Esophagus squamous epithelium (tissue), 4 donors: ENCODE measurements around the gene VSTM2L.

Experiments used
- POLR2A ChIP-seq, 4 donors: fragments of 450-650 bp; IDR thresholded peaks; one replicate each; pipeline ENCODE4 v1.6.1; 2017; ENCODE audit warnings: antibody characterized with exemption in 4 of 4, mild to moderate bottlenecking in 4 of 4, moderate library complexity in 3 of 4
- TF ChIP-seq, protein P1 (sequence below), 6 experiments: fragments of 450-650 bp in 4 of 6; fragments of 200-600 bp in 2 of 6; sonication (generic) in 2 of 6; IDR thresholded peaks; one replicate each; pipeline ENCODE4 v1.5.1; 2016 to 2019; ENCODE audit warnings: antibody characterized with exemption in 6 of 6, mild to moderate bottlenecking in 4 of 6, moderate library complexity in 4 of 6

DNA sequence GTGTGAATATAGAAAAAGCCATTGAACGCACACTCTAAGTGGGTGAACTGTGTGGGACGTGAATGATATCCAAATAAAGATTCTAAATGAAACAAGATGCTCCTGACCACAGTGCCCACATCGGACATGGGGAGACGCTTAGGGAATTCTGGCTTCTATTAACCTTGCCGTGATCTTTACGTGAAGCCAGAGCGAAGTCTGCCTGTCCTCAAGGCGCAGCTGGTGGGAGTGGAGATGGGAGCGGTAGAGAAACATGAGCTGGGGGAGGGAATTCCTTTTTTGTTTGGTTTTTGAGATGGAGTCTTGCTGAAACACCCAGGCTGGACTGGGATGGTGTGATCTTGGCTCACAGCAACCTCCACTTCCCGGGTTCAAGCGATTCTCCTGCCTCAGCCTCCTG is 46.0 kb downstream of the VSTM2L start:
- TF ChIP-seq, protein P1, sequence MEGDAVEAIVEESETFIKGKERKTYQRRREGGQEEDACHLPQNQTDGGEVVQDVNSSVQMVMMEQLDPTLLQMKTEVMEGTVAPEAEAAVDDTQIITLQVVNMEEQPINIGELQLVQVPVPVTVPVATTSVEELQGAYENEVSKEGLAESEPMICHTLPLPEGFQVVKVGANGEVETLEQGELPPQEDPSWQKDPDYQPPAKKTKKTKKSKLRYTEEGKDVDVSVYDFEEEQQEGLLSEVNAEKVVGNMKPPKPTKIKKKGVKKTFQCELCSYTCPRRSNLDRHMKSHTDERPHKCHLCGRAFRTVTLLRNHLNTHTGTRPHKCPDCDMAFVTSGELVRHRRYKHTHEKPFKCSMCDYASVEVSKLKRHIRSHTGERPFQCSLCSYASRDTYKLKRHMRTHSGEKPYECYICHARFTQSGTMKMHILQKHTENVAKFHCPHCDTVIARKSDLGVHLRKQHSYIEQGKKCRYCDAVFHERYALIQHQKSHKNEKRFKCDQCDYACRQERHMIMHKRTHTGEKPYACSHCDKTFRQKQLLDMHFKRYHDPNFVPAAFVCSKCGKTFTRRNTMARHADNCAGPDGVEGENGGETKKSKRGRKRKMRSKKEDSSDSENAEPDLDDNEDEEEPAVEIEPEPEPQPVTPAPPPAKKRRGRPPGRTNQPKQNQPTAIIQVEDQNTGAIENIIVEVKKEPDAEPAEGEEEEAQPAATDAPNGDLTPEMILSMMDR (IDR thresholded peaks at IDR 0.05), result no peak
- TF ChIP-seq POLR2A (IDR thresholded peaks at IDR 0.05), result no peak
